WTC11 (cell line): ENCODE measurements around the gene TFDP1.

Source experiments
- ATF3 ChIP-seq: sonication (generic); formaldehyde crosslinking; conservative IDR thresholded peaks from 2 replicates; pipeline ENCODE4 v1.8.1; 2022; ENCODE audit warnings: mild to moderate bottlenecking, missing genetic modification reagents
- CTCF ChIP-seq: fragments of 200-600 bp; IDR thresholded peaks from 2 replicates; pipeline ENCODE4 v1.8.0; 2022; ENCODE audit warnings: antibody characterized with exemption
- E2F1 ChIP-seq: sonication (generic); formaldehyde crosslinking; IDR thresholded peaks from 2 replicates; pipeline ENCODE4 v1.8.0; 2022; ENCODE audit warnings: mild to moderate bottlenecking, missing genetic modification reagents
- NFYB ChIP-seq: sonication (generic); formaldehyde crosslinking; conservative IDR thresholded peaks from 2 replicates; pipeline ENCODE4 v1.8.0; 2022; ENCODE audit warnings: low read depth, missing genetic modification reagents
- NR2C2 ChIP-seq: sonication (generic); formaldehyde crosslinking; IDR thresholded peaks from 2 replicates; pipeline ENCODE4 v1.8.0; 2022; ENCODE audit warnings: mild to moderate bottlenecking, missing genetic modification reagents
- PRDM15 ChIP-seq: sonication (generic); formaldehyde crosslinking; IDR thresholded peaks from 2 replicates; pipeline ENCODE4 v1.8.0; 2022; ENCODE audit warnings: missing genetic modification reagents
- TEAD4 ChIP-seq: sonication (generic); formaldehyde crosslinking; IDR thresholded peaks from 2 replicates; pipeline ENCODE4 v1.8.0; 2022; ENCODE audit warnings: mild to moderate bottlenecking, missing genetic modification reagents
- USF2 ChIP-seq: sonication (generic); formaldehyde crosslinking; IDR thresholded peaks from 2 replicates; pipeline ENCODE4 v1.8.1; 2023; ENCODE audit warnings: mild to moderate bottlenecking, missing genetic modification reagents, moderate library complexity
- ZNF232 ChIP-seq: sonication (generic); formaldehyde crosslinking; IDR thresholded peaks from 2 replicates; pipeline ENCODE4 v1.8.0; 2022; ENCODE audit warnings: mild to moderate bottlenecking, missing genetic modification reagents

GRCh38 chr13:113669755-113670341 is 85.3 kb downstream of the TFDP1 start:
- TF ChIP-seq ZNF232, result no peak
- TF ChIP-seq NFYB (CRISPR knock-in tag), result no peak
- no peak for TF ChIP-seq TEAD4 (CRISPR knock-in tag)
- TF ChIP-seq ATF3 (CRISPR knock-in tag), result no peak
- TF ChIP-seq PRDM15 (CRISPR knock-in tag), result no peak
- no peak for TF ChIP-seq USF2 (CRISPR knock-in tag)
- TF ChIP-seq E2F1, result no peak
- TF ChIP-seq CTCF, result no peak
- no peak for TF ChIP-seq NR2C2 (CRISPR knock-in tag)
